OCI-LY1 (cell line): ENCODE results near the gene BRICD5.

Source experiments
- H2AFZ ChIP-seq: fragments of 200-600 bp; sonication (generic), shearing (Covaris generic); 2 replicates; pipeline ENCODE4 v1.6.0; 2014; ENCODE audit warnings: antibody characterized with exemption, mild to moderate bottlenecking, low read length
- H3F3A ChIP-seq: fragments of 200-600 bp; sonication (generic), shearing (Covaris generic); 2 replicates; pipeline ENCODE4 v1.6.0; 2014; ENCODE audit warnings: mild to moderate bottlenecking, antibody characterized with exemption, low read length, moderate library complexity; ENCODE audit not compliant: insufficient read depth
- H3K27ac ChIP-seq: fragments of 200-600 bp; sonication (generic); 2 replicates; pipeline ENCODE4 v1.5.1; 2014; ENCODE audit warnings: low read length, mixed run types, mild to moderate bottlenecking, low read depth; ENCODE audit not compliant: poor library complexity, severe bottlenecking
- H3K27me3 ChIP-seq: fragments of 200-600 bp; sonication (generic); 2 replicates; pipeline ENCODE4 v1.6.0; 2014; ENCODE audit warnings: antibody characterized with exemption, mild to moderate bottlenecking, low read length, moderate library complexity; ENCODE audit not compliant: insufficient read depth
- H3K36me3 ChIP-seq: fragments of 200-600 bp; sonication (generic); 2 replicates; pipeline ENCODE4 v1.6.1; 2014; ENCODE audit warnings: mild to moderate bottlenecking, antibody characterized with exemption, low read length, moderate library complexity, mixed read lengths; ENCODE audit not compliant: insufficient read depth
- H3K4me1 ChIP-seq: fragments of 200-600 bp; sonication (generic); 2 replicates; pipeline ENCODE4 v1.5.1; 2014; ENCODE audit warnings: mild to moderate bottlenecking, low read length, moderate library complexity; ENCODE audit not compliant: insufficient read depth, severe bottlenecking
- H3K4me2 ChIP-seq: fragments of 200-600 bp; sonication (generic), shearing (Covaris generic); 2 replicates; pipeline ENCODE4 v1.6.1; 2014; ENCODE audit warnings: low read length
- H3K4me3 ChIP-seq: fragments of 200-600 bp; sonication (generic); 2 replicates; pipeline ENCODE4 v1.5.1; 2014; ENCODE audit warnings: low read length, low read depth, mild to moderate bottlenecking, mixed read lengths; ENCODE audit not compliant: poor library complexity, severe bottlenecking
- H3K79me2 ChIP-seq: fragments of 200-600 bp; shearing (Covaris generic); 2 replicates; pipeline ENCODE4 v1.6.1; 2016; ENCODE audit warnings: mixed run types, low read length, mixed read lengths; ENCODE audit not compliant: insufficient read depth
- H3K9ac ChIP-seq: fragments of 200-600 bp; sonication (generic), shearing (Covaris generic); 2 replicates; pipeline ENCODE4 v1.6.1; 2014; ENCODE audit warnings: mild to moderate bottlenecking, low read length, mixed read lengths
- H3K9me2 ChIP-seq: fragments of 200-600 bp; sonication (generic), shearing (Covaris generic); 2 replicates; pipeline ENCODE4 v1.6.1; 2014; ENCODE audit warnings: low read depth, mild to moderate bottlenecking, low read length, mixed read lengths
- H3K9me3 ChIP-seq: fragments of 200-600 bp; shearing (Covaris generic); 2 replicates; pipeline ENCODE4 v1.6.1; 2014; ENCODE audit warnings: low read length, mixed read lengths
- H4K20me1 ChIP-seq: fragments of 200-600 bp; sonication (generic), shearing (Covaris generic); 2 replicates; pipeline ENCODE4 v1.6.0; 2016; ENCODE audit warnings: mild to moderate bottlenecking, low read length; ENCODE audit not compliant: insufficient read depth
- EZH2 ChIP-seq: fragments of 200-600 bp; sonication (generic), shearing (Covaris generic); IDR thresholded peaks from 2 replicates; pipeline ENCODE4 v1.8.0; 2017; ENCODE audit warnings: borderline replicate concordance, mixed run types, mild to moderate bottlenecking, antibody characterized with exemption, low read length, moderate library complexity, mixed read lengths
- TF ChIP-seq, protein P1 (sequence below): fragments of 200-600 bp; sonication (generic), shearing (Covaris generic); IDR thresholded peaks from 2 replicates; pipeline ENCODE4 v1.5.1; 2017; ENCODE audit warnings: mild to moderate bottlenecking, antibody characterized with exemption, low read length, moderate library complexity, mixed read lengths

The BRICD5 gene

GRCh38 chr16:2187212-2187611, 23.5 kb downstream of the BRICD5 start:
- Histone ChIP-seq H3K79me2 (no peaks in the 10 kb centered on the region), H3K4me2 (no peak overlapping the region), H2AFZ (no peak overlapping the region), H3K9ac (no peak overlapping the region), H4K20me1 (no peaks in the 10 kb centered on the region), H3K4me1 (no peaks in the 10 kb centered on the region), H3K27me3 (peaks cover 18% of the 10 kb centered on the region; the same call in 1 of the 2 replicates), H3K9me2 (no peaks in the 10 kb centered on the region), H3F3A (no peaks in the 10 kb centered on the region), H3K4me3 (no peak overlapping the region), H3K27ac (no peak overlapping the region), H3K36me3 (no peaks in the 10 kb centered on the region), H3K9me3 (no peaks in the 10 kb centered on the region)
- TF ChIP-seq, protein P1, sequence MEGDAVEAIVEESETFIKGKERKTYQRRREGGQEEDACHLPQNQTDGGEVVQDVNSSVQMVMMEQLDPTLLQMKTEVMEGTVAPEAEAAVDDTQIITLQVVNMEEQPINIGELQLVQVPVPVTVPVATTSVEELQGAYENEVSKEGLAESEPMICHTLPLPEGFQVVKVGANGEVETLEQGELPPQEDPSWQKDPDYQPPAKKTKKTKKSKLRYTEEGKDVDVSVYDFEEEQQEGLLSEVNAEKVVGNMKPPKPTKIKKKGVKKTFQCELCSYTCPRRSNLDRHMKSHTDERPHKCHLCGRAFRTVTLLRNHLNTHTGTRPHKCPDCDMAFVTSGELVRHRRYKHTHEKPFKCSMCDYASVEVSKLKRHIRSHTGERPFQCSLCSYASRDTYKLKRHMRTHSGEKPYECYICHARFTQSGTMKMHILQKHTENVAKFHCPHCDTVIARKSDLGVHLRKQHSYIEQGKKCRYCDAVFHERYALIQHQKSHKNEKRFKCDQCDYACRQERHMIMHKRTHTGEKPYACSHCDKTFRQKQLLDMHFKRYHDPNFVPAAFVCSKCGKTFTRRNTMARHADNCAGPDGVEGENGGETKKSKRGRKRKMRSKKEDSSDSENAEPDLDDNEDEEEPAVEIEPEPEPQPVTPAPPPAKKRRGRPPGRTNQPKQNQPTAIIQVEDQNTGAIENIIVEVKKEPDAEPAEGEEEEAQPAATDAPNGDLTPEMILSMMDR: no peak
- no peak for TF ChIP-seq EZH2

DNA sequence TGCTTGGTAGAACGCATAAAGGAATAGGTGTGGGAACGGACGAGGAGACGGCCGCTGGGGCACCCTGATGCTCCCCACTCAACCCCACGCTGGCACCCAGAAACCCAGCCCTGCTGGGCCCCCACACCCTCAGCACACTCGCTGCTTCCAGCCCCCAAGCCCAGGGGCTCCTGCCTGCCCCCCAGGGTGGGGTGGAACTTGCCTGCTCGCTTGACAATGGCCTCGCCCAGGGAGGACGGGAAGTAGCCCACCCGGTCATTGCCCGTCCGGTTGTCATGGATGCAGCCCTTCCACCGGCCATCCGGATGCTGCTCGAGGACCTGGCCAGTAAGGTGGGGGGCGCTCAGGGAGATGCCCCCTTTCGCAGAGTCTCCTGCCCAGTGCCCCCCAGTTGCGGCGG, 24.2 kb downstream of the BRICD5 start:
- Histone ChIP-seq H3F3A (no peaks in the 10 kb centered on the region), H2AFZ (no peak overlapping the region), H3K4me1 (no peaks in the 10 kb centered on the region), H3K9me3 (no peaks in the 10 kb centered on the region), H3K27me3 (peaks cover 18% of the 10 kb centered on the region; the same call in 1 of the 2 replicates), H4K20me1 (no peaks in the 10 kb centered on the region), H3K79me2 (no peaks in the 10 kb centered on the region), H3K9ac (no peak overlapping the region), H3K9me2 (no peaks in the 10 kb centered on the region), H3K36me3 (no peaks in the 10 kb centered on the region), H3K27ac (no peak overlapping the region), H3K4me2 (no peak overlapping the region), H3K4me3 (no peak overlapping the region)
- TF ChIP-seq EZH2: no peak
- TF ChIP-seq, protein P1: no peak

- H3F3A ChIP-seq: no peaks in the 10 kb centered on the region
- no peaks in the 10 kb centered on the region for H4K20me1 ChIP-seq
- no peaks in the 10 kb centered on the region for H3K79me2 ChIP-seq
- H3K4me3 ChIP-seq: no peak overlapping the region
- H3K27ac ChIP-seq: no peak overlapping the region
- H3K9me2 ChIP-seq: no peaks in the 10 kb centered on the region
- no peak overlapping the region for H2AFZ ChIP-seq
- no peaks in the 10 kb centered on the region for H3K4me1 ChIP-seq
- peaks cover 18% of the 10 kb centered on the region; the same call in 1 of the 2 replicates for H3K27me3 ChIP-seq
- TF ChIP-seq, protein P1: no peak
- TF ChIP-seq EZH2: no peak
- no peaks in the 10 kb centered on the region for H3K9me3 ChIP-seq
- no peak overlapping the region for H3K4me2 ChIP-seq
- H3K36me3 ChIP-seq: no peaks in the 10 kb centered on the region
- H3K9ac ChIP-seq: no peak overlapping the region
Measured at GRCh38 chr16:2186064-2186463, 24.6 kb downstream of the BRICD5 start.
